ENCODE results near the gene ATG4D.
"Not testable (repeated sequence)": the region's sequence is repeated elsewhere in the genome, so short reads cannot be mapped to it uniquely, and the experiment has no call there.

ATG4D gene

DNA sequence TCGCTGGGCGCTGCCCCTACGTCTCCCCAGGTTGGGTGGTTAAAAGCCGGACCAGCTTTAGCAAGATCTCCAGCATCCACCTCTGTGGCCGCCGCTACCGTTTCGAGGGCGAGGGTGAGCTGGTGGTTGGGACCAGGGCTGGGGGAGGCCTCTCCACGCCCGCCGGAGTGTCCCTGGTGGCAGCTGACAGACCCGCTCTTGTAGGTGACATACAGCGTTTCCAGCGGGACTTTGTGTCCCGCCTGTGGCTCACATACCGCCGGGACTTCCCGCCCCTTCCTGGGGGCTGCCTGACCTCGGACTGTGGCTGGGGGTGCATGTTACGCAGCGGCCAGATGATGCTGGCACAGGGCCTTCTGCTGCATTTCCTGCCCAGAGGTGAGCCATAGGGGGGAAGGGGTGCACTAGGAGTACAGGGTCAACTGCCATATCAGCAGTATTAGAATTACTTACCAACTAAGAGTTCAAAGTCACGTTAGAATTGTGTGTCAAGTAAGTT is 1.1 kb downstream of the ATG4D start:
- TF ChIP-seq, protein P1, sequence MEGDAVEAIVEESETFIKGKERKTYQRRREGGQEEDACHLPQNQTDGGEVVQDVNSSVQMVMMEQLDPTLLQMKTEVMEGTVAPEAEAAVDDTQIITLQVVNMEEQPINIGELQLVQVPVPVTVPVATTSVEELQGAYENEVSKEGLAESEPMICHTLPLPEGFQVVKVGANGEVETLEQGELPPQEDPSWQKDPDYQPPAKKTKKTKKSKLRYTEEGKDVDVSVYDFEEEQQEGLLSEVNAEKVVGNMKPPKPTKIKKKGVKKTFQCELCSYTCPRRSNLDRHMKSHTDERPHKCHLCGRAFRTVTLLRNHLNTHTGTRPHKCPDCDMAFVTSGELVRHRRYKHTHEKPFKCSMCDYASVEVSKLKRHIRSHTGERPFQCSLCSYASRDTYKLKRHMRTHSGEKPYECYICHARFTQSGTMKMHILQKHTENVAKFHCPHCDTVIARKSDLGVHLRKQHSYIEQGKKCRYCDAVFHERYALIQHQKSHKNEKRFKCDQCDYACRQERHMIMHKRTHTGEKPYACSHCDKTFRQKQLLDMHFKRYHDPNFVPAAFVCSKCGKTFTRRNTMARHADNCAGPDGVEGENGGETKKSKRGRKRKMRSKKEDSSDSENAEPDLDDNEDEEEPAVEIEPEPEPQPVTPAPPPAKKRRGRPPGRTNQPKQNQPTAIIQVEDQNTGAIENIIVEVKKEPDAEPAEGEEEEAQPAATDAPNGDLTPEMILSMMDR (IDR thresholded peaks at IDR 0.05; ENCODE audit: insufficient read depth, missing control alignments) = no peak
- DNase-seq (ENCODE audit: insufficient read length, low spot score) = no peak
- FAIRE-seq = no peak

DNA sequence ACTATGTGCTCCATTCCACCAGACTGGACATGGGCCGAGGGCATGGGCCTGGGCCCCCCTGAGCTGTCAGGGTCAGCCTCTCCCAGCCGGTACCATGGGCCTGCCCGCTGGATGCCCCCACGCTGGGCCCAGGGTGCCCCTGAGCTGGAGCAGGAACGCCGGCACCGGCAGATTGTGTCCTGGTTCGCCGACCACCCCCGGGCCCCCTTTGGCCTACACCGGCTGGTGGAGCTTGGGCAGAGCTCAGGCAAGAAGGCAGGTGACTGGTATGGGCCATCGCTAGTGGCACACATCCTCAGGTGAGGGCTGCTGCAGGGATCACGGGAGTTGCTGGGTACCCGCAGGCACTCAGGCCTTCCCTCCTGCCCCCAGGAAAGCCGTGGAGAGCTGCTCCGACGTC is 3.1 kb downstream of the ATG4D start:
- DNase-seq (ENCODE audit: insufficient read length, low spot score) (no peak), FAIRE-seq (no peak)
- TF ChIP-seq, protein P1 (IDR thresholded peaks at IDR 0.05; ENCODE audit: insufficient read depth, missing control alignments) = no peak

DNA sequence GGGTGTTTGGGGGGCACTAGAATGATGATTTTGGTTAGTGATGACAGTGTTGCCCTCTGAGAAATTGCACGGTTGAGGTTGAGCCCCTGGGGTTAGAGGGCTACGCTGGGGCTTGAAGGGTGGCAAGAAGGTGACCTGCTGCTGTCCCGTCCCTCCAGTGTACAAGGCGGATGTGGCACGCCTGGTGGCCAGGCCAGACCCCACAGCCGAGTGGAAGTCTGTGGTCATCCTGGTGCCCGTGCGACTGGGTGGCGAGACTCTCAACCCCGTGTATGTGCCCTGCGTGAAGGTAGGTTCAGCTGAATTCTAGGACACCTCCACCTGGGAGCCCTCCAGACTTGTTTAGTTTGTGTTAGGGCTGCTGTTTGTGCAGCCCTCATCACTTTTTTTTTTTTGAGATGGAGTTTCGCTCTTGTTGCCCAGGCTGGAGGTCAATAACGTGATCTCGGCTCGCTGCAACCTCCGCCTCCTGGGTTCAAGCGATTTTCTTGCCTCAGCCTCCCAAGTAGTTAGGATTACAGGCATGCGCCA is 5.1 kb downstream of the ATG4D start:
- FAIRE-seq (no peak), DNase-seq (ENCODE audit: insufficient read length, low spot score) (no peak)
- TF ChIP-seq, protein P1 (IDR thresholded peaks at IDR 0.05; ENCODE audit: insufficient read depth, missing control alignments) = no peak

DNA sequence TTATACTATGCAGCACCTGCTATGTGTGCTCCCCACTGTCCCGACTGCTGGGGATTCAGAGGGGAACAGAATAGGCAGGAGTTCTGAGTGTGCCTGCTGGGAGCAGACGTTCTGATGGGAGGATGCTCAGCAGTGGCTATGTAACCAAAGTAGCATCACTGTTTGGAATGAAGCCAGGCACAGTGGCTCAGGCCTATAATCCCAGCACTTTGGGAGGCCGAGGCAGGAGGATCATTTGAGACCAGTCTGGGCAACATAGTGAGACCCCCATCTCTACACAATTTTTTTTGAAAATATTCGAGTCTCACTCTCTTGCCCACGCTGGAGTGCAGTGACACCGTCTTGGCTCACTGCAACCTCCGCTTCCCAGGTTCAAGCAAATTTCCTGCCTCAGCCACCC is 6.0 kb downstream of the ATG4D start:
- no peak for DNase-seq (ENCODE audit: insufficient read length, low spot score)
- TF ChIP-seq, protein P1 (IDR thresholded peaks at IDR 0.05; ENCODE audit: insufficient read depth, missing control alignments) = no peak
- no peak for FAIRE-seq

DNA sequence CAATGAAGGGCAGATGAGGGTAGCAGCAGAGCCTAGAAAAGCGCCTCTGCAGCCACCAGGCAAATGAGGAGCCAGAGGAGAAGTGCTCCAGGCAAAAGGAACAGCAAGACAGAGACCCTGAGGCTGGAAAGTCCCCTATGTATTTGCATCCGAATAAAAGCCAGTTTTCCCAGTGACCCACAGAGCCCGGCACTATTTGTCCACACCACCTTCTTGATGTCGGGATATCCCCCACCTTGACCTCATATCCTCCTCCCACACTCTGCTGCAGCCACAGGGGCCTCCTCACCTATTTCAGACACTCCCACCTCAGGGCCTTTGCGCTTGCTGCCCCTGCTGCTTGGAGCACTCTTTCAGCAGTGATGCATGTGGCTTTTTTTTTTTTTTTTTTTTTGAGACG is 6.6 kb downstream of the ATG4D start:
- DNase-seq (ENCODE audit: insufficient read length, low spot score) = no peak
- TF ChIP-seq, protein P1 (IDR thresholded peaks at IDR 0.05; ENCODE audit: insufficient read depth, missing control alignments) = no peak
- FAIRE-seq = no peak

DNA sequence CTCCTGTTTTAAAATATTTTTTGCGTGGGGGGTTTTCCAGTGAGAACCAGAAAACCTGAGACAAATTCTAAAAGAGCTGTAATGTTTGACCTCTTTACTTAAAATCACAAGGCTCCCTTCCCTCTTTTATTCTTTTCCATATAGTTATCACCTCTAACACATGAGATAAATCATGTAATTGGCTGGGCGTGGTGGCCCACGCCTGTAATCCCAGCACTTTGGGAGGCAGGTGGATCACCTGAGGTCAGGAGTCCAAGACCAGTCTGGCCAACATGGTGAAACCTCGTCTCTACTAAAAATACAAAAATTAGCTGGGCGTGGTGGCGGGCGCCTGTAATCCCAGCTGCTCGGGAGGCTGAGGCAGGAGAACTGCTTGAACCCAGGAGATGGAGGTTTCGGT is 7.3 kb downstream of the ATG4D start:
- DNase-seq (ENCODE audit: insufficient read length, low spot score); FAIRE-seq: not testable (repeated sequence)

DNA sequence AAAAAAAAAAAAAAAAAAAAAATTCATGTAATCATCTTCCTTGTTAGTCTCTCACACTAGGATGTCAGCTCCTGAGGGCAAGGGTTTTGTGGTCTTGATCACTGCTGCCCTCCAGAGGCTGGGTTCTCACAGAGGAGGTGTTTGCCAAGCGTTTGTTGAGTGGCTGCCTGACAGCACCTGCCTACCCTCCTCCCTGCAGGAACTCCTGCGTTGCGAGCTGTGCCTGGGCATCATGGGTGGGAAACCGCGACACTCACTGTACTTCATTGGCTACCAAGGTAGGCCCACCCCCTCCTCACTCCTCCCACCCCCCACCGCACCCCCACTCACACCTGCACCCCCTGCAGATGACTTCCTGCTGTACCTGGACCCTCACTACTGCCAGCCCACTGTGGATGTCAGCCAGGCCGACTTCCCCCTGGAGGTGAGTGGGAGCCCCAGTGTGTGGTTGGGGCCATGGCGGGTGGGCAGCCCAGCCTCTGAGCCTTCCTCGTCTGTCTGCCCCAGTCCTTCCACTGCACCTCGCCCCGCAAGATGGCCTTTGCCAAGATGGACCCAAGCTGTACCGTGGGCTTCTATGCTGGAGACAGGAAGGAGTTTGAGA is 8.1 kb downstream of the ATG4D start:
- FAIRE-seq (no peak), DNase-seq (ENCODE audit: insufficient read length, low spot score) (no peak)
- TF ChIP-seq, protein P1 (IDR thresholded peaks at IDR 0.05; ENCODE audit: insufficient read depth, missing control alignments) = peak; percentile 38
